ENCODE data around the gene LINS1. TPM values are rescaled to one million over a fixed set of nuclear protein-coding genes. Genes with fewer than 3 reads are reported as not detected.

The LINS1 gene
- total RNA-seq, 1 experiment from 2014 or later: 13.6 TPM

DNA sequence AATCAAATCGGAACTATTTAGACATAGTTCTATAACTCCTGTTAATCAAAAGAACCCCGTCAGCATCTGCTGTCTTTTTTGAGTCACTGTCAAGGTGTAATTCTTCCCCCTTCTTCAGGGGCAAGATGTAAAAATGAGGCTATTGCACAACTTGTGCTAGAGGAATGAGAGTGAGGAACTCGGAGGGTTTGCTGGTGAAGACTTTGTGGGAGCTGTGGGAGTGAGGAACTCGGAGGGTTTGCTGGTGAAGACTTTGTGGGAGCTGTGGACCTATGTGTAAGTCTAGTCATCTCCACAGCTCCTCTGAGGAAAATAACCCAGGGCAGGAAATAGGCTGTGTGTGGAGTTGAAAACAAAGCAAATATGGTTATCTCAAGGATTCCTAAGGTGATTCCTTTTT is 70.8 kb downstream of the LINS1 start:
- POLR2A ChIA-PET: no interaction called here
- Histone ChIP-seq H3K9me3 (ENCODE audit: control insufficient read depth, insufficient read depth, low read depth, low read length) (no peaks in the 10 kb centered on the region), H3K4me1 (ENCODE audit: control insufficient read depth, insufficient read depth, low read length) (no peaks in the 10 kb centered on the region), H3K27me3 (ENCODE audit: control insufficient read depth, insufficient read depth, low read length) (peaks cover 16% of the 10 kb centered on the region), H3K36me3 (ENCODE audit: control insufficient read depth, insufficient read depth, low read length) (no peaks in the 10 kb centered on the region), H3K27ac (ENCODE audit: low read length) (no peak overlapping the region), H3K4me3 (ENCODE audit: low read depth in 2 of 2, low read length in 2 of 2) (no peak overlapping the region)
- no peak for ATAC-seq
- BruUV-seq (replicated peaks): no TSS peak
- TF ChIP-seq, protein P1, sequence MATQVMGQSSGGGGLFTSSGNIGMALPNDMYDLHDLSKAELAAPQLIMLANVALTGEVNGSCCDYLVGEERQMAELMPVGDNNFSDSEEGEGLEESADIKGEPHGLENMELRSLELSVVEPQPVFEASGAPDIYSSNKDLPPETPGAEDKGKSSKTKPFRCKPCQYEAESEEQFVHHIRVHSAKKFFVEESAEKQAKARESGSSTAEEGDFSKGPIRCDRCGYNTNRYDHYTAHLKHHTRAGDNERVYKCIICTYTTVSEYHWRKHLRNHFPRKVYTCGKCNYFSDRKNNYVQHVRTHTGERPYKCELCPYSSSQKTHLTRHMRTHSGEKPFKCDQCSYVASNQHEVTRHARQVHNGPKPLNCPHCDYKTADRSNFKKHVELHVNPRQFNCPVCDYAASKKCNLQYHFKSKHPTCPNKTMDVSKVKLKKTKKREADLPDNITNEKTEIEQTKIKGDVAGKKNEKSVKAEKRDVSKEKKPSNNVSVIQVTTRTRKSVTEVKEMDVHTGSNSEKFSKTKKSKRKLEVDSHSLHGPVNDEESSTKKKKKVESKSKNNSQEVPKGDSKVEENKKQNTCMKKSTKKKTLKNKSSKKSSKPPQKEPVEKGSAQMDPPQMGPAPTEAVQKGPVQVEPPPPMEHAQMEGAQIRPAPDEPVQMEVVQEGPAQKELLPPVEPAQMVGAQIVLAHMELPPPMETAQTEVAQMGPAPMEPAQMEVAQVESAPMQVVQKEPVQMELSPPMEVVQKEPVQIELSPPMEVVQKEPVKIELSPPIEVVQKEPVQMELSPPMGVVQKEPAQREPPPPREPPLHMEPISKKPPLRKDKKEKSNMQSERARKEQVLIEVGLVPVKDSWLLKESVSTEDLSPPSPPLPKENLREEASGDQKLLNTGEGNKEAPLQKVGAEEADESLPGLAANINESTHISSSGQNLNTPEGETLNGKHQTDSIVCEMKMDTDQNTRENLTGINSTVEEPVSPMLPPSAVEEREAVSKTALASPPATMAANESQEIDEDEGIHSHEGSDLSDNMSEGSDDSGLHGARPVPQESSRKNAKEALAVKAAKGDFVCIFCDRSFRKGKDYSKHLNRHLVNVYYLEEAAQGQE (IDR thresholded peaks at IDR 0.05; ENCODE audit: insufficient read depth in 1 of 2, low read depth in 2 of 2, low read length in 1 of 2): no peak
- TF ChIP-seq TCF7L2 (IDR thresholded peaks at IDR 0.05; ENCODE audit: low read depth, low read length): no peak
- TF ChIP-seq CTCF (IDR thresholded peaks at IDR 0.05): no peak
- TF ChIP-seq POLR2AphosphoS5 (IDR thresholded peaks at IDR 0.05; ENCODE audit: low read depth, low read length): no peak
- TF ChIP-seq SIN3A (IDR thresholded peaks at IDR 0.05; ENCODE audit: borderline replicate concordance, insufficient read depth, low read depth, low read length): no peak
- intact Hi-C loops (cut with micrococcal nuclease; ENCODE audit: unreplicated experiment) (no loop called here), in situ Hi-C loops (cut with HindIII; ENCODE audit: low pct_unique_long_range_greater_than_20kb, low sequenced_read_pairs) (no loop called here)
- CTCF ChIA-PET: no interaction called here
- DNase-seq (ENCODE audit: low read depth, low spot score): no peak

GRCh38 chr15:100529556-100529955 is 72.4 kb downstream of the LINS1 start:
- Histone ChIP-seq H3K9me3 (ENCODE audit: control insufficient read depth, insufficient read depth, low read depth, low read length) (no peaks in the 10 kb centered on the region), H3K27me3 (ENCODE audit: control insufficient read depth, insufficient read depth, low read length) (peaks cover 16% of the 10 kb centered on the region), H3K4me3 (ENCODE audit: low read depth in 2 of 2, low read length in 2 of 2) (no peak overlapping the region), H3K36me3 (ENCODE audit: control insufficient read depth, insufficient read depth, low read length) (no peaks in the 10 kb centered on the region), H3K4me1 (ENCODE audit: control insufficient read depth, insufficient read depth, low read length) (no peaks in the 10 kb centered on the region), H3K27ac (ENCODE audit: low read length) (no peak overlapping the region)
- no peak for TF ChIP-seq SIN3A (IDR thresholded peaks at IDR 0.05; ENCODE audit: borderline replicate concordance, insufficient read depth, low read depth, low read length)
- no peak for TF ChIP-seq TCF7L2 (IDR thresholded peaks at IDR 0.05; ENCODE audit: low read depth, low read length)
- ATAC-seq: no peak
- BruUV-seq (replicated peaks): no TSS peak
- POLR2A ChIA-PET: no interaction called here
- intact Hi-C loops (cut with micrococcal nuclease; ENCODE audit: unreplicated experiment): no loop called here
- in situ Hi-C loops (cut with HindIII; ENCODE audit: low pct_unique_long_range_greater_than_20kb, low sequenced_read_pairs): no loop called here
- no peak for DNase-seq (ENCODE audit: low read depth, low spot score)
- CTCF ChIA-PET: no interaction called here

- ChIA-PET CTCF (no interaction called here), POLR2A (no interaction called here)
- TF ChIP-seq POLR2AphosphoS5 (IDR thresholded peaks at IDR 0.05; ENCODE audit: low read depth, low read length): no peak
- TF ChIP-seq, protein P1 (IDR thresholded peaks at IDR 0.05; ENCODE audit: insufficient read depth in 1 of 2, low read depth in 2 of 2, low read length in 1 of 2): no peak
- no peak for TF ChIP-seq TCF7L2 (IDR thresholded peaks at IDR 0.05; ENCODE audit: low read depth, low read length)
- Histone ChIP-seq H3K4me3 (ENCODE audit: low read depth in 2 of 2, low read length in 2 of 2) (no peak within 1 kb of the TSS), H3K36me3 (ENCODE audit: control insufficient read depth, insufficient read depth, low read length) (no peaks in the 10 kb centered on the region), H3K4me1 (ENCODE audit: control insufficient read depth, insufficient read depth, low read length) (no peaks in the 10 kb centered on the region), H3K27ac (ENCODE audit: low read length) (no peak within 1 kb of the TSS), H3K27me3 (ENCODE audit: control insufficient read depth, insufficient read depth, low read length) (peaks cover 13% of the 10 kb centered on the region), H3K9me3 (ENCODE audit: control insufficient read depth, insufficient read depth, low read depth, low read length) (no peaks in the 10 kb centered on the region)
- DNase-seq (ENCODE audit: low read depth, low spot score) (no peak), ATAC-seq (no peak)
- in situ Hi-C loops (cut with HindIII; ENCODE audit: low pct_unique_long_range_greater_than_20kb, low sequenced_read_pairs) (no loop called here), intact Hi-C loops (cut with micrococcal nuclease; ENCODE audit: unreplicated experiment) (no loop called here)
- BruUV-seq (replicated peaks): no TSS peak
Measured at GRCh38 chr15:100528833-100529428, 73.1 kb downstream of the LINS1 start, which contains the start of gene CERS3. CERS3 (minus strand) TSS chr15:100528950; CDS start chr15:100501849, 27,101 bp downstream.
